Transverse colon (tissue), 3 donors: Measurements from ENCODE around the gene MBOAT1.

Experiments
- EP300 ChIP-seq: sonication (generic); formaldehyde crosslinking; IDR thresholded peaks from one replicate; pipeline ENCODE4 v1.6.1; 2017; ENCODE audit warnings: antibody characterized with exemption, low read depth
- TF ChIP-seq, protein P1 (sequence below), 5 experiments: fragments of 200-600 bp in 3 of 5; fragments of 450-650 bp in 2 of 5; sonication (generic) in 3 of 5; IDR thresholded peaks; 1 replicate in 2 of 5; 2 replicates in 3 of 5; pipeline ENCODE4 v1.5.1; 2016 to 2017; ENCODE audit warnings: antibody characterized with exemption in 5 of 5, inconsistent platforms in 3 of 5, mild to moderate bottlenecking in 2 of 5, moderate library complexity in 1 of 5

DNA sequence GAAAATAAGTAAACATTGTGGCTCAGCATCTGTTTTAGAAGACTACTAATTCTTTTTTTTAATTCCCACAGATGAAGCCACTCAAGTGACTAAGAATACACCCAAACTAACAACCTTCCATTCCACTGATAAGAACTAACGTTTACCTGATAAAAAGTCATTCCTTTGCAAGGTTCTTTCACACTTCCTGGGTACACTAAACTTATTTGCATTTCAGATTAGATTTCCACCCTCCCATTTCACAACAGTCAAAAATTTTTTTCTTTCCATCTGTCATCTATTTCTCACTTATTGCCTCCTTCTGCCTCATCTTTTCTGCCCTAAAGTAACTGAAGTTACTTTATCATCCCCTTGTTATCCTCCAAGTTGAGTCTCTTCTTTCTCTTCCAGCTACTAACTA, 20.3 kb downstream of the MBOAT1 start:
- TF ChIP-seq, protein P1, sequence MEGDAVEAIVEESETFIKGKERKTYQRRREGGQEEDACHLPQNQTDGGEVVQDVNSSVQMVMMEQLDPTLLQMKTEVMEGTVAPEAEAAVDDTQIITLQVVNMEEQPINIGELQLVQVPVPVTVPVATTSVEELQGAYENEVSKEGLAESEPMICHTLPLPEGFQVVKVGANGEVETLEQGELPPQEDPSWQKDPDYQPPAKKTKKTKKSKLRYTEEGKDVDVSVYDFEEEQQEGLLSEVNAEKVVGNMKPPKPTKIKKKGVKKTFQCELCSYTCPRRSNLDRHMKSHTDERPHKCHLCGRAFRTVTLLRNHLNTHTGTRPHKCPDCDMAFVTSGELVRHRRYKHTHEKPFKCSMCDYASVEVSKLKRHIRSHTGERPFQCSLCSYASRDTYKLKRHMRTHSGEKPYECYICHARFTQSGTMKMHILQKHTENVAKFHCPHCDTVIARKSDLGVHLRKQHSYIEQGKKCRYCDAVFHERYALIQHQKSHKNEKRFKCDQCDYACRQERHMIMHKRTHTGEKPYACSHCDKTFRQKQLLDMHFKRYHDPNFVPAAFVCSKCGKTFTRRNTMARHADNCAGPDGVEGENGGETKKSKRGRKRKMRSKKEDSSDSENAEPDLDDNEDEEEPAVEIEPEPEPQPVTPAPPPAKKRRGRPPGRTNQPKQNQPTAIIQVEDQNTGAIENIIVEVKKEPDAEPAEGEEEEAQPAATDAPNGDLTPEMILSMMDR (IDR thresholded peaks at IDR 0.05), result no peak
- TF ChIP-seq EP300, result no peak
